ENCODE measurements around the gene HNRNPL. TPM values are rescaled to one million over a fixed set of nuclear protein-coding genes. Genes with fewer than 3 reads are reported as not detected.

Gene HNRNPL
- total RNA-seq, 1 experiment from 2014 or later: 749 TPM

- ChIA-PET POLR2A (interaction anchor here (0.6 to 0.7 kb wide), 2 partner anchors 13 to 52 kb away, joined by 3 to 4 read pairs; no protein-coding TSS in a partner anchor), CTCF (interaction anchor here (0.7 kb wide), 2 partner anchors 33 to 181 kb away, joined by 3 read pairs; no protein-coding TSS in a partner anchor)
- in situ Hi-C loops (cut with HindIII; ENCODE audit: low pct_unique_long_range_greater_than_20kb, low sequenced_read_pairs) (no loop called here), intact Hi-C loops (cut with micrococcal nuclease; ENCODE audit: unreplicated experiment) (no loop called here)
- Histone ChIP-seq H3K27ac (ENCODE audit: low read length) (no peak overlapping the region), H3K9me3 (ENCODE audit: control insufficient read depth, insufficient read depth, low read depth, low read length) (no peaks in the 10 kb centered on the region), H3K27me3 (ENCODE audit: control insufficient read depth, insufficient read depth, low read length) (no peaks in the 10 kb centered on the region), H3K4me3 (ENCODE audit: low read depth in 2 of 2, low read length in 2 of 2) (no peak overlapping the region), H3K4me1 (ENCODE audit: control insufficient read depth, insufficient read depth, low read length) (peaks cover 4% of the 10 kb centered on the region), H3K36me3 (ENCODE audit: control insufficient read depth, insufficient read depth, low read length) (peaks cover 8% of the 10 kb centered on the region; the same call in 1 of the 2 replicates)
- TF ChIP-seq REST (IDR thresholded peaks at IDR 0.05; ENCODE audit: insufficient read depth in 1 of 2, low read depth in 2 of 2, low read length in 1 of 2): no peak
- 0 out of 2 replicates have a peak, but pooled peaks have one; percentile 34 for TF ChIP-seq POLR2AphosphoS5 (IDR thresholded peaks at IDR 0.05; ENCODE audit: low read depth, low read length)
- ATAC-seq (no peak), DNase-seq (ENCODE audit: low read depth, low spot score) (no peak)
- BruUV-seq (replicated peaks): no TSS peak
These were observed 30.4 kb downstream of the HNRNPL start for GRCh38 chr19:38819231-38819920.

GRCh38 chr19:38817081-38817480 lies 32.7 kb downstream of the HNRNPL start:
- no peak overlapping the region for H3K27ac ChIP-seq (ENCODE audit: low read length)
- intact Hi-C loops (cut with micrococcal nuclease; ENCODE audit: unreplicated experiment) (no loop called here), in situ Hi-C loops (cut with HindIII; ENCODE audit: low pct_unique_long_range_greater_than_20kb, low sequenced_read_pairs) (no loop called here)
- no peaks in the 10 kb centered on the region for H3K27me3 ChIP-seq (ENCODE audit: control insufficient read depth, insufficient read depth, low read length)
- ATAC-seq (no peak), DNase-seq (ENCODE audit: low read depth, low spot score) (no peak)
- no peak for TF ChIP-seq TCF7L2 (IDR thresholded peaks at IDR 0.05; ENCODE audit: low read depth, low read length)
- 0 out of 4 replicates have a peak, but pooled peaks of 1 of the 2 experiments have one; percentile 39 for TF ChIP-seq REST (IDR thresholded peaks at IDR 0.05; ENCODE audit: insufficient read depth in 1 of 2, low read depth in 2 of 2, low read length in 1 of 2)
- H3K9me3 ChIP-seq (ENCODE audit: control insufficient read depth, insufficient read depth, low read depth, low read length): no peaks in the 10 kb centered on the region
- no peak overlapping the region for H3K4me3 ChIP-seq (ENCODE audit: low read depth in 2 of 2, low read length in 2 of 2)
- H3K4me1 ChIP-seq (ENCODE audit: control insufficient read depth, insufficient read depth, low read length): peaks cover 8% of the 10 kb centered on the region
- CTCF ChIA-PET: interaction anchor here (0.6 to 1.6 kb wide), 2 partner anchors 47 to 75 kb away, joined by 4 to 7 read pairs; no protein-coding TSS in a partner anchor
- POLR2A ChIA-PET: interaction anchor here (0.5 to 0.6 kb wide), 3 partner anchors 42 to 1521 kb away, joined by 3 read pairs; no protein-coding TSS in a partner anchor
- no TSS peak for BruUV-seq (replicated peaks)
- peaks cover 8% of the 10 kb centered on the region; the same call in 1 of the 2 replicates for H3K36me3 ChIP-seq (ENCODE audit: control insufficient read depth, insufficient read depth, low read length)

All from Panc1 (cell line).